GM21717 (cell line): ENCODE measurements around the gene TUBB2B.

Experiments
- ATAC-seq: cut with Tn5 transposase; IDR thresholded peaks from one replicate; pipeline ENCODE4 v1.9.1; 2021; ENCODE audit warnings: mild to moderate bottlenecking, moderate library complexity; ENCODE audit not compliant: unreplicated experiment

The TUBB2B gene

DNA sequence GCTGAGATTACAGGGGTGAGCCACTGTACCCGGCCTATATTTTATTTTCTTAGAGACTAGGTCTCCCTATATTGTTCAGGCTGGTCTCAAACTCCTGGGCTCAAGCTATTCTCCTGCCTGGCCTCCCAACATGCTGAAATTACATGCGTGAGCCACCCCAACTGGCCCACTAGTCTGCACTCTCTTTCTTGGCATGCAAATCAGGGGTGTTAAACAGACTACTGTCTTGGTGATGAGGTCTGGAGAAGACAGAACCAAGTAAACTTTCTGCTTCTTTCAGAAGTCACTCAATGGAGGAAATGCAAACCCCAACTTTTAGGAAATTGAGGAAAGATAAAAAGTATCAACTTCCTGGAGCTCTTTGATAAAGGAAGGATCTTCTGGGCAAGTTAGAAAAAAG is 8.0 kb upstream of the TUBB2B start:
- ATAC-seq, result peak; percentile 58

DNA sequence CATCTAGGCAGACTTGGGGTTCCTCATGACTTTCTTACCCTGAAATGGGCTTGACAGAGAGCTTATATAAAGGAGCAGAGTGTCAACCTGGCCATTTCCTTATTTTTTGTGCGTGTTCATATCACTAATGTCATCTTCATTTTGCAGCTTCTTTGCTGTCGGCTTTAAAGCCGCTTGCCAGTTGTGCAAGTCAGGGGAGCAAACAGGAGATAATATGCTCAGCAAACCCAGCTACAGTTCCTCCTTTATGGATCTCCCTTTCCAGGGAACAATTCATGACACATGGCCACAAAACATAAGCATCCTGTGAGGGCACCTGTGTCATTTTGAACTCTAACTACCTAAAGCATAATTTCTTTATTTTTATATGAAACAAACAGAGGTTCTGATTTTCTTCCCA is 6.5 kb upstream of the TUBB2B start:
- ATAC-seq, result no peak

DNA sequence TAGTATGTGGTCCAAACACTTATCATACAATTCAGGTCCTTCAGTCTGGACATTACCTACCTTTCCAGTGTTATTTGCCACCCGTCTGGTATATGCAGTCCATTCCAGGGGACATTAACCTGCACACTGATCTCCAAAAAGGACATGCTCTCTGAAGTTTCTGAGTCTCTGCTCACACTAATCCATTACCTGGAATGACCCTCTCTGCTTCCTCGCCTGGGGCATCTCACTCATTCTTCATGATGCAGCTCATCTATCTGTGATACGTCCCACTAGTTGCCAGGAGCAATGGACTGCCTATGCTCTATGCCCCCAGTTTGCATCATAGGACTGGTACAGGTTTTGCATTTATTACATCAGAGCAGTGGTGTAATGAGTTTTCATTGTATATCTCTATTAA is 5.9 kb upstream of the TUBB2B start:
- no peak for ATAC-seq

DNA sequence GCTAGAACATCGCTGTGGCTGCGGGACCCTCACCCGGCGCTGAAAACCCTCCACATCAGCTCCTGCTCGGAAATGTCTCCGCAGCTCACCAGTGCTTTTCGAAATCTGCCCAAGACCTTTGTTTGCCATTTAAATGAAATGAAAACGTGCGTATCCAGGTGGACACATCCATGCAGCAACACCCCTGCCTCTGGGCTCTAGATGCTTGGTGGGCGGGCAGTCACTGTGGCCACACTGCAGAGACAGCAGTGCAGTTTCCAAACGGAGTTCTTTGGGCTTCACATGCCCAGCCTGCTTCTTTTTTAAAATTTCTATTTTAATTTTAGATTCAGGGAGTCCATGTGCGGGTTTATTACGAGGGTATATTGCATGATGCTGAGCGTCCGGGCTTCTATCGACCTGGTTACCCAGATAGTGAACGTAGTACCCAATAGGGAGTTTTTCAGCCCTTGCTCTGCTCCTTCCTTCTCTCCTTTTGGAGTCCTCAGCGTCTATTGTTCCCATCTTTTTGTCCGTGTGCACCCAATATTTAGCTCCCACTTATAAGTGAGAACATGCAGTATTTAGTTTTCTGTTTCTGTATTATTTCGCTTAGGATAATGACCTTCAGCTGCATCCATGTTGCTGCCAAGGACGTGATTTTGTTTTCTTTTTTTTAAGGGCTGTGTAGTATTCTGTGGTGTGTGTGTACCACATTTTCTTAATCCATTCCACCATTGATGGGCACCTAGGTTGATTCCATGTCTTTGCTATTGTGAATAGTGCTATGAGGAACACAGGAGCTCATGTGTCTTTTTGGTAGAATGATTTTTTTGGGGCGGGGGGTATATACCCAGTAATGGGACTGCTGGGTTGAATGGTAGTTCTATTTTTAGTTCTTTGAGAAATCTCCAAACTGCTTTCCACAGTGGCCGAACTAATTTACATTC is 4.8 kb upstream of the TUBB2B start:
- ATAC-seq, result no peak

DNA sequence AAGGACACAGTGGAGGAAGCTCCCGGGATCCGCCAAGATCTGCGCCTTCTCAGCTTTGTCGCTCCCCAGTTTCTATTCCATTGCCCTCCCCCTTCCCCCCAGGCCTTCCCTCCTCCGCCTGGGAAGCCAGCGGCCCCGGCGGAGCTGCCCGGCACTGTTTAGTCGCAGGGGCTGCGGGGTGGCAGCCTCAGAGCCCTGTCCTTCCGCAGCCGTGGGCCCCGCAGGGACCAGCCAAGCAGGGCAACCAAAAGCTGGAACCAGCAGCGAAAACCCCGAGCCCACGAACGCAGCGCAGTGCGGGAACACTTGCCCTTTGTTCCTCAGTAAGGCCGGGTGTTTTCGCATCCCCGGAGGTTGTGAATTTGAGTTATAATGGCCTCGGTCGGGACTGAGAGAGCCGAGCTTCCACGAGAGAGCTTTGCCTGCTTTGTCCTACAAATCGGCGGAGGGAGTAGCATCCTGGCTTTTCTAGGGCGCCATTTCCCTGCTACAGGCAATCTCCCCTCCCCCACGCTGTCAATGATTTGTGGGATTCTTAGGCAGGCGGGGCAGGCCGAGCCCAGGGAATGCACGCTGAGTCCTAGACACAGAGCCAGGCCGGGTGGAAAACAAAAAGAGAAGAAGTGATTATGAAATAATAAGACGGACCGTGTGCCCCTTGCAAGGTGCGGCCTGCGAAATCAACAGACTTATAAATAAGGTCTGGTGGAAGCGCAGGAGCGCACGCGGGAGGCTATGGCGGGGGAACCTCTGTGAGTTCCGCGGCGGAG is 4.0 kb upstream of the TUBB2B start:
- no peak for ATAC-seq

DNA sequence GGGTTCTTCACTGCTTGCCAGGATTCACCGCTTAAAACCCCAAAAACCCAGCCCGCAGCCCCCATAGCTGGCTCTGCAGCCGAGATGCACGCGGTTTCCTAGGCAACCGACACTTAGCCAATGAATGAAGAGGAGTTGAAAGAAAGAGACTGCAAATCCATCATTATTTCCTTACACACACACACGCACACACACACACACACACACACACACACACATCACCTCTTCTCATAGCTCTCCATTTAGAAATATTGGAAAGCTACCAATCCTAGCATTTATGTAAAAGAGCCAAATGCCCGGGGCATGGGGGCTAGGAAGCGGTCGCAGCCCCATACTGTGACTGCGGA is 3.4 kb upstream of the TUBB2B start:
- no peak for ATAC-seq

DNA sequence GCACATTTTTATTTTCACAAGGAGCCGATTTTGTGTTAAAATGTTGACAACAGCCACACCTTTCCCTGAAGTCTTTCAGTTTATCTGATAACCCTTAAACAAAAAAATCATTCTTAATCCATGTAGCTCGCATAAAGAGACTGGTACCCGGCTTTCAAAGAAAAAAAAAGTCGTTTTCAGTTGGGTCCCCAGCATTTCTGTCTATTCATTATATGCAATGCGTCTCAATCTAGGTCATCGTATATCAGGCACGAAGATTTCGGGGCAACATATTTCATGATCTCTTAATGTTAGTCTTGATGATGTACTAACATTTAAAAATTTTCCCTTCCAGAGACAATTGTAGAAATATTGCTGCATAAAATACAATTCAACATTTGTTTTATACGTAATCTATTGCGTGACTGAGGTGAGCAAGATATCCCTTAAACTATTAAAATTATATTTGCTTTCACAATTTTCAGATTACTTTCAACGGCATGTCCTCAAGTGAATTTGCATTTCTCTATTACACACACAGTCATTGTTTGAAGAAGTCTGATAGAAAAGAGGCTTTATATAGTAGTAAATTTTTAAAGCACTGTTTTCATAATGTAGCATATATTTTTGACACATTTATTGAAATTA is 2.9 kb upstream of the TUBB2B start:
- no peak for ATAC-seq

DNA sequence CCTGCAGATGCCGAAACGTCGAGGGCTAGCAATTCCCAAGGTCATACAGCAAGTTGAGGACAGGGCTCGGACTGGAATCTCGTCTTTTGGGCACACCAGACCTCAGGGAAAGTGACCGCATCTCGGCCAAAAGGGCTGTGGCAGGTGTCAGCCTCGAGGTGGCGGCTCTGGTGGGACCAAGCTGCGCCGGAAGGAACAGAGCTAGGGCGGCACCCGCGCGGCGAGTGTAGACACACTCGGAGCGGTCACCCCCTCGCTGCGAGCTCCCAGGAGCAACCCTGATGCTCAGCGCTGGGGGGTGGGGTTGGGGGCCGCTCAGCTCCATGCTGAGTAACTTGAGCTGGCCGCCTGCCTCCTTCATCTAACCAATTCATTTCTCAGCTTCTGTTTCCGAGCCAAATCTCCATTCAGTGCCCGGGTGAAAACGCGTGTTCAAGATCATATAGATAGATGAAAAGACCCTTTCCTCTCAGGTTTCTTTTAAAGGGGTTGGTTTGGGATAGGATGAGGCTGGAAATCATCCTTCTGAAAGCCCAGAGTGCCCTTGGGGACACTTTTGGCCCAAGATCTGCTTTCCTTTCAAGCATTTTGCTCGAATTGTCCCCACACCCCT is 2.2 kb upstream of the TUBB2B start:
- no peak for ATAC-seq

DNA sequence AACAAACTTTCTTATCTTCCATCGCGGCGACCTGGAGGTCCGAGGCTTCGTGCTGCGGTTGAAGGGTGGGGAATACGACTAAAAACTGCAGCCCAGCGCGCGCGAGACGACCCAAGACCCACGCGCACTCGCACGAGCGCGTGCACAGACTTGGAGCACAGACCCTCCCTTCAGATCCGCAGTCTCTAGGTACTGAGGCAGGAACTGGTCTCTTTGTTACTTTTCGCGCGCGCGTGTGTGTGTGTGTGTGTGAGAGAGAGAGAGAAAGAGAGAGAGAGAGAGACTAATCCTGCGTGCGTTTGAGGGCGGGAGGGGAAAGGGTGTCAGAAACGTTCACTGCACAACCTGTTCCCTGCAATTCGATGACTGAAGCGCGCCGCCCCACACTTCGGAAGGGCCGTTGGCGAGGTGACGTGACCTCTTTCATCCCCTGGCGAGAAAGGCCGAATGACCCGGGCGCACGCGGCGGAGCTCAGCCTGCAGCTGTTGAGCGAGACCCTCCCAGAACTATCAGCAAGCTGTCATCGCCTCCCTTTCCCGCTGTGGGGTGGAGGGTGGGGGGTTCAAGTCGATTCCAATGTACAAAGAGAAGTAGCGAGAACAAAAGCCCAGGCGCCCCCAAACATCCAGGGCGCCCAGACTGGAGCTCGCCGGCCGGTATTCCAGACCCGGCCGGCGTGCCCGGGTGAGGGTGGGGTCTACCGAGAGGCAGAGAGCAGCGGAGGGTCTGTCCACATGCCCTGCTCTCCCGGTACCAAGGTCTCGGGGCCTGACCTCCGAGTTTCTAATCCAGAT is 1.5 kb upstream of the TUBB2B start:
- ATAC-seq, result no peak

DNA sequence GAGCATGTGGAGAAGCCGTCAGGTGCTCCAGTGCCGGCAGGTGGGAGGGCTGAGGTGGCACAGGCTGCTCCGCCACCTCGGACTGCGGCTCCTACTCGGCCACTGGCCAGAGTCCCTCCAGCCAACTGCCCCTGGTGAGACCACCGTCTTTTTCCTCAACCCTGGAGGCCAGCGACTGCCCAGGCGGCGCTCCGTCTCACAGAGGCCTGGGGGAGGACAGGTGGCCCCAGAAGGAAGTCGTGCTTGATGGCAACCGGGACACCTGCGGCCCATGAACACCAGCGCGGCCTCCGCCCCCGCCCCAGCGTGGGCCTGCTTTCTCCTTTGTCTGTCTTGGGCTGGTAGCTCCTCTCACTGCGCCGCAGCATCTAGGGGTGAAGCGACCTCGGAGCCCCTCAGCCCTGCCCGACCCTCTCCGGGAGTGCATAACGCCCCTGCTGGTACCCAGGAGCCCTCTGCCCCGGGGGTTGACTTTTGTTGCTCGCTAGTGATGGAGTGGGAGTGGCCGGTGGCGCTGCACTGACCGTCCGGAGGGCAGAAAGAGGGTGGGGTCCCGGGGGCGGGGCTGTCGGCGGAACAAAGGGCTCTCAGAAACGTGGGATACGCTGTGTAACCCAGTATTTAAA is 706 bp upstream of the TUBB2B start:
- no peak for ATAC-seq

DNA sequence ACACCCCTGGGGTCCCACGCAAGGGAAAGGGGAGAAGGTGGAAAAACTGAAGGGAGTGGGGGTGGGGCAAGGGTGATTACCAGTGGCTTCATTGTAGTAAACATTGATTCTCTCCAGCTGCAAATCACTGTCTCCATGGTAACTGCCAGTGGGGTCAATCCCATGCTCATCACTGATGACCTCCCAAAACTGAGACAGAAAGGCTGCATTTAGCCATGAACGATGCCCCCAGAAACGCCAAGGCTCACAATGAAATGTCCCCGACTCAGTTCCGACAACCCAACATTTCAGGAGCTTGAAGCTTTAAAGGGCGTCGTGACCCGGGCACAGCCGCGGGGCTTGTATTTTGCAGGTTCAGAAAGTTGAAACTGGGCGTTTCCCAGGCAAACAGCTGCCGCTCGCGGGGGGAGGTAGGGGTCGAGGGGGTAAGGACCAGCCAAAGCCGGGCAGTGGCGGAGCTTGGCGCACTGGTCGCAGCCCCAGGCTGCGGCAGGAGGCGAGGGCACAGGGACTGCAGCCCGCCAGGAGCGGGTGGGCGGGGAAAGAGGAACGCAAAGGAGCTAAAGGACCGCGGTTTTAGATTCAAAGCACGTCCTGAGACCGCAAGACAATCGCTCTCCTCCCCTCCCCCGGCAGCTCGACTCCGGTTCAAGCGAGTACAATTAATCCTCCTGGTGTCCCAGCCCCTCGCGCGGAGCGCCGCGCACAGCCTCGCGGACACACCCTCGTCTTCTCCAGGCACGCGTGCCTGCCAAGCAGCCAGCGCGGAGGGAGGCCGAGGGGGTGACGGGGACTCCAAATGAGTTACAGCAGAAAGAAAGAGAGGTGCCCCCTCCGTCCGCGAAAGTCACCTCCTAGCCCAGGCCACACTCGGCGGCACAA is 731 bp downstream of the TUBB2B start:
- no peak for ATAC-seq

DNA sequence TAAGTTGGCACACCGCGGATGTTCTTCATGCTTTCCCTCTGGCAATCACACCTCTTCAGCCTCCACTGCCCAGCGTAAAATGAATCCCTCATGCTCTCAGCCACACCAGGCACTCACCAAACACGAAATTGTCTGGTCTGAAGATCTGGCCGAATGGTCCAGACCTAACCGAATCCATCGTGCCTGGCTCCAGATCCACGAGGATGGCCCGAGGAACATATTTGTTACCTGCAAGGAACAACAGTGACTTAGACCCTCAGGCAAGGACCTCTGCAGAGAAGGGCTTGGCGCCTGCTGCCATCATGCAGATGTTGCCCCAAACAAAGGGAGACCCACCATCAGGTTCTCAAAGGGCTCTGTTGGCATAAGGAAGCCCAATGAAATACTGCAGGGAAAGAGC is 1.4 kb downstream of the TUBB2B start:
- no peak for ATAC-seq

DNA sequence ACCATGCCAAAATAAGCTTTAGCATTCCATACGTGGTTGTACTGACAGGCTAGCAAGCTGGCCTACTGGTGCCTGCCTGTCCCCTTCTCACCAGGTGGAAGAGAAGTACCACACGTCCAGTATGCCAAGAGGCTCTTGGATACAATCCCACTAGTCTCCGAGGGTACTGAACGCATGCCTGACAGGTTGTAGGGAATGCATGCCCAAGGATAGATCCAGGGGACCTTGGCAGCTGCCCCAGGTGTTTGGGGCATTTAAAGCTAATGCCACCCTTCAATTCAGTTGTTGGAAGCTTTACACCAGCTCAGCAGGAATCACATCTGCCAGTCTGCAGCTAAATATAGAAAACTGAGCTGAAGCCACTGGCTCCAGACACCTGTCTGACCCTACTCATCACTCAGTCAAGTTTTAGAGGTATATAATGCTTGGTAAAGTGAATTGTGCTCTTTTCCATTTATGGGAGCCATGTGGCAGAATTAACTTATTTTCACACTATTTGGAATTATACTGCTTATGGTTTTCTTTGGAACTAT is 4.9 kb downstream of the TUBB2B start:
- ATAC-seq, result no peak

DNA sequence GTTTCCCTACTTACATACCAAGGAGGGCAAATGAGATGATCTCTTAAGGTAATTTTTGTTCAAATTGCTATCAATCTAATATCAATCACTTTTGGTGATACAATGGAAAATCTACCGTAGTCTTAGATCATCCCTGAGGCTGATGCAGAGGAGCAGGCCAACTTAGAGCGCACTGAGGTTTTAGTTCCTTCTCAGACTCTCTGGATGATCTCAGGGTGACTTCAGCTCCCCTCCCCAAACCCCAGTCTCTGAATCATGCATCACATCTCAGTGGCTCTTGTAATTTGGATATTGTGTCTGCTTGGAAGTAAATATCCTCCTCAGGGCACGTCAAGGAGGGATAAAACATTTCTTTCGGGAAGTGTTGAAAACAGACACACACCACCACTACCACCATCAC is 5.9 kb downstream of the TUBB2B start:
- no peak for ATAC-seq

DNA sequence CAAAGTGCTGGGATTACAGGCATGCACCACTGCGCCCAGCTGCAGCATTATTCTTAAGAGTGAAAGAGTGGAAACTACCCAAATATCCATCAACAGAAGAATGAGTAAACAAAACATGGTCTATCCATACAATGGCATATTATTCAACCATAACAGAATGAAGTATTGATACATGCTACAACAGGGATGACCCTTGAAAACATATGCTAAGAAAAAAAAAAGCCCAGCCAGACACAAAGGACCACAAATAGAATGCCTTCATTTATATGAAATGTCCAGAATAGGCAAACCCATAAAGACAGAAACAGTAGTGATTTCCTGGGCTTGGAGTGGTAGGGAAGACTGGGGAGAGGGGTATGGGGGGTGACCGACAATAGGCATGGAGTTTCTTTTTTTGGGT is 7.1 kb downstream of the TUBB2B start:
- ATAC-seq, result no peak

DNA sequence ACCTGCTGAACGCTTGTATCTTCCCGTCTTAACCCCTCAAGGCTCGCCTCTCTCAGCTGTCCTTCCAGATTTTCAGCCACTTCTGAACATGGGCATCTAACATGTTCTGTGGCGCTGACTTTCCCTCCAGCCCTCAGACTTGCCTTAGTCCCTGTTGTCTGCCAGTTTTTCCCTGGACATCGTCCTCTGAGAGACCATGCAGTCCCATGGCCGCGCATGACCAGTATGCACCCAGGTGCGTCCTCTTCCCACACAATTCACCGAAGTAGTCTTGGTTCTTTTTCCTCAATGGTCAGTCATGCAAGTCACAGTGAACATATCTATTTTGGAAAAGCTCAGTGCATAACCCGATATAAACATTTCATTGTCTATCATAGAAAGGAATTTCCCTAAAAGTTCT is 9.2 kb downstream of the TUBB2B start:
- ATAC-seq, result no peak

DNA sequence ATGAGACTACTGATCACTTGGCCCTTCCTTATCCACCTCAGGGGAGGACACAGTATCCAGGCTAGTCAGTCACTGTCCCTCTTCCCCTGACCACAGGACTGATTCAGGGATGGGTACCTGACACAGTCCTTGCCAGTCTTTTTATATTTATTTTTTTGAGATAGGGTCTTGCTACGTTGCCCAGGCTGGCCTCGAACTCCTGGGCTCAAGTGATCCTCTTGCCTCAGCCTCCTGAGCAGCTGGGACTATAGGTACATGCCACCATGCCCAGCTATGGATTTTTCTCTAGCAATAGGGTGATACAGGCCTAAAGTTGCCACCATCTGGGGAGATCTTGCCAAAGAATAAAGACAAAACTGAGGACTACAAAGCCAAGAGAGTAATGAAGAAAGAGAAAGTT is 10.2 kb downstream of the TUBB2B start:
- ATAC-seq, result no peak

DNA sequence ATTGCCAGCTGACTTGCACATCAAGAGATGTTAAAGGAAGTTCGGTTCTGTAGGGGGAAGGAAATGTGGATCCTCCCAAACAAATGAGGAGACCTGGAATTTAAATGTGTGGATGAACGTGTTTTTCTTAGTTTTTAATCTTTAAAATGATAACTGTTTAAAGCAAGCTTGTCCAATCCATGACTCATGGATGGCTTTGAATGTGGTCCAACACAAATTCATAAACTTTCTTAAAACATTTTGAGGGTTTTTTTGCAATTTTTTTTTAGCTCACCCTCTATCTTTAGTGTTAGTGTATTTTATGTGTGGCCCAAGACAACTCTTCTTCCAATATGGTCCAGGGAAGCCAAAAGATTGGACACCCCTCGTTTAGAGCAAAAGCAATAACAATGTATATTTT is 12.6 kb downstream of the TUBB2B start:
- no peak for ATAC-seq

DNA sequence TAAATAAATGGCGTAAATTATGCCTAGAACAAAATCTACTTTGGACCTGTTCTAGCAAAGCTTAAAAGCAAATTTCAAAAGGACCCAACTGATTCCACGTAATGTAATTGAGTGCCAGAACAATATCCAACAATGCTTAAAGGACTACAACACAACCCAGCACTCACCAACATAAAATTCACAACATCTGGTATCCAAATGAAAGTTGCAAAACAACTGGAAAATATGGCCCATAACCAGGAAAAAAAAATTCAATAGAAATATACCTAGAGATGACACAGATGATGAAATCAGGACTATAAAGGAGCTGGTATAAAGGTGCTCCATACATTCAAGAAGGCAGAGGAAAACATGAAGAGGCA is 14.1 kb downstream of the TUBB2B start:
- ATAC-seq, result no peak
